ENCODE results near the gene FBXW2.

DNA sequence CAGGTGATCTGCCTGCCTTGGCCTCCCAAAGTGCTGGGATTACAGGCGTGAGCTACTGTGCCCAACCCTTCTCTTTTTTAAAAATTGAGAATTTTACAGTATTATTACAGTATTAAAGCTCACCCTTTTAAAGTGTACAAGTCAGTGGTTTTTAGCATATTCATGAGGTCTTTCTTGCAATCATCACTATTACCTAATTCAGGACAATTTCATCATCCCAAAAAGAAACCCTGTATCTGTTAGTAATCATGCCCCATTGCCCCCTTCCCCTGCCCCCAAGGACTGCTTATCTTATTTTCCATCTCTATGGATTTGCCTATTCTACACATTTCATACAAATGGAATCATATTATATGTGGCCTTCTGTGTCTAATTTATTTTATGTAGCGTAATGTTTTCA is 56.3 kb downstream of the FBXW2 start:
- TF ChIP-seq, protein P1, sequence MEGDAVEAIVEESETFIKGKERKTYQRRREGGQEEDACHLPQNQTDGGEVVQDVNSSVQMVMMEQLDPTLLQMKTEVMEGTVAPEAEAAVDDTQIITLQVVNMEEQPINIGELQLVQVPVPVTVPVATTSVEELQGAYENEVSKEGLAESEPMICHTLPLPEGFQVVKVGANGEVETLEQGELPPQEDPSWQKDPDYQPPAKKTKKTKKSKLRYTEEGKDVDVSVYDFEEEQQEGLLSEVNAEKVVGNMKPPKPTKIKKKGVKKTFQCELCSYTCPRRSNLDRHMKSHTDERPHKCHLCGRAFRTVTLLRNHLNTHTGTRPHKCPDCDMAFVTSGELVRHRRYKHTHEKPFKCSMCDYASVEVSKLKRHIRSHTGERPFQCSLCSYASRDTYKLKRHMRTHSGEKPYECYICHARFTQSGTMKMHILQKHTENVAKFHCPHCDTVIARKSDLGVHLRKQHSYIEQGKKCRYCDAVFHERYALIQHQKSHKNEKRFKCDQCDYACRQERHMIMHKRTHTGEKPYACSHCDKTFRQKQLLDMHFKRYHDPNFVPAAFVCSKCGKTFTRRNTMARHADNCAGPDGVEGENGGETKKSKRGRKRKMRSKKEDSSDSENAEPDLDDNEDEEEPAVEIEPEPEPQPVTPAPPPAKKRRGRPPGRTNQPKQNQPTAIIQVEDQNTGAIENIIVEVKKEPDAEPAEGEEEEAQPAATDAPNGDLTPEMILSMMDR (conservative IDR thresholded peaks at IDR 0.05; ENCODE audit: low read length) = no peak
- TF ChIP-seq EZH2phosphoT487 (IDR thresholded peaks at IDR 0.05; ENCODE audit: borderline replicate concordance, low read depth, low read length) = no peak
